Measurements from ENCODE around the gene MACROD2.

Gene MACROD2

GRCh38 chr20:14553774-14554534, 558.6 kb downstream of the MACROD2 start:
- DNase-seq, result no peak

- DNase-seq, result no peak
Measured at GRCh38 chr20:14555676-14556075, 560.4 kb downstream of the MACROD2 start.

- DNase-seq, result no peak
Measured at GRCh38 chr20:14556206-14556605, 560.9 kb downstream of the MACROD2 start.

GRCh38 chr20:14559612-14560011, 564.3 kb downstream of the MACROD2 start:
- DNase-seq, result no peak

- DNase-seq, result peak; percentile 30
Measured at GRCh38 chr20:14561741-14562221, 566.5 kb downstream of the MACROD2 start.

- DNase-seq, result no peak
Measured at GRCh38 chr20:14562981-14563380, 567.7 kb downstream of the MACROD2 start.

- DNase-seq, result no peak
Measured at GRCh38 chr20:14566505-14566904, 571.2 kb downstream of the MACROD2 start.

GRCh38 chr20:14568225-14568624, 572.9 kb downstream of the MACROD2 start:
- DNase-seq, result no peak

- peak; percentile 25 for DNase-seq
Measured at GRCh38 chr20:14568701-14569100, 573.4 kb downstream of the MACROD2 start.

- no peak for DNase-seq
Measured at GRCh38 chr20:14569641-14570040, 574.3 kb downstream of the MACROD2 start.

GRCh38 chr20:14570811-14571210, 575.5 kb downstream of the MACROD2 start:
- DNase-seq, result no peak

- DNase-seq, result no peak
Measured at GRCh38 chr20:14573676-14574075, 578.4 kb downstream of the MACROD2 start.

- no peak for DNase-seq
Measured at GRCh38 chr20:14576196-14576877, 581.0 kb downstream of the MACROD2 start.

GRCh38 chr20:14580418-14581074, 585.2 kb downstream of the MACROD2 start:
- no peak for DNase-seq

- no peak for DNase-seq
Measured at GRCh38 chr20:14581731-14582130, 586.4 kb downstream of the MACROD2 start.

GRCh38 chr20:14582855-14583254, 587.5 kb downstream of the MACROD2 start:
- DNase-seq, result no peak

- DNase-seq, result no peak
Measured at GRCh38 chr20:14583413-14583812, 588.1 kb downstream of the MACROD2 start.

GRCh38 chr20:14589383-14589782, 594.1 kb downstream of the MACROD2 start:
- DNase-seq, result no peak

- DNase-seq, result no peak
Measured at GRCh38 chr20:14595051-14595450, 599.7 kb downstream of the MACROD2 start.

- no peak for DNase-seq
Measured at GRCh38 chr20:14597206-14597715, 601.9 kb downstream of the MACROD2 start.

GRCh38 chr20:14599613-14600012, 604.3 kb downstream of the MACROD2 start:
- DNase-seq, result no peak

GRCh38 chr20:14600527-14600926, 605.2 kb downstream of the MACROD2 start:
- DNase-seq, result no peak

- no peak for DNase-seq
Measured at GRCh38 chr20:14604143-14604542, 608.8 kb downstream of the MACROD2 start.

Measured in amniotic stem cell (primary cell).